SIG-M5 treated with dmso at 0.1 percent for 504 hours (cell line): ENCODE data around the gene RARRES2.
"Not testable (repeated sequence)": the region's sequence is repeated elsewhere in the genome, so short reads cannot be mapped to it uniquely, and the experiment has no call there.

Source experiments
- DNase-seq: peaks from one replicate; lab custom pipeline; 2025; ENCODE audit not compliant: unreplicated experiment; lab: John Stamatoyannopoulos, UW

RARRES2 gene

DNA sequence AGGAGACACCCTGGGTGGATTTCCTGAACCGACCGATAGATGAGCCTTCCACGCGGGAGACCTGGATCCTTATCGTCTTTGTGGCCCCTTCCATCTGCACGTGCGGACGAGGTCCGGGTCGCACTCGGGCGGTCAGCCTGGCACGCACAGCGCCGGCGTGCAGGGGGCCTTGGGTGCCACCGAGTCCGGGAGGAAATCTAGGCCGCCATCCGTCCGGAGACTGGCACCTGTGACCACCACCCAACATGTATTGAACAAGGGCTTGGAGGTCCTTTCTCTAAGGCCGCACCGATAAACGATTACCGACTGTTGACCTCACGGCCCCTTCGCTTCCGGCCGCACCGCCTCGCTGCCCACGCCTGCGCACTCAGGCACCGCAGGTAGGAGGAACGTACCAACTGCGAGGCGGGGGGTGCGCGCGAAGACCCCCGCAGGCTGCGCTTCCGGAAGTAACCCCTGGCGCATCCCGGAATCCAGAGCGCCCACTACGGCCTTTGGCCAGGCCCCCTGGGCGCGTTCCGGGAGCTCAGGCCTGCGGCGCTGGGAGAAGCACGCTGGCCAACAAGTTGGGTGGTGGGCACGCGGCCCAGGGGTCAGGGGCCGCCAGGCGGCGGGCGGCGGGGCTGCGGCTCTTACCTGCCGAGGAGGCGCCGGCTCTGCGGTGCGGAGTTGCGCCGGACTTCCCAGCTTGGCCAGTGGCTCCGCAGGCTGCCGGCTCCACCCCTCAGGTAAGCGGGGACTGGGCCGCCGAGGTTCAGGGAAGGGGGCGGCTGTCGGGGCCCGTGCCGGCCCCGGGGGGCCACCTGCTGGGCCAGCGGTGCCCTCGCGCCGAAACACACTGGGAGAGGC, 18.4 kb downstream of the RARRES2 start, which contains the start of the genes ACTR3C and LRRC61:
Gene ACTR3C (minus strand): TSS at position 713 of the 849 bp plus-strand sequence. CDS start 28,249 bp downstream, outside the sequence.
Gene LRRC61 (plus strand): TSS at position 523 of the 849 bp plus-strand sequence. CDS start 13,507 bp downstream, outside the sequence.
- DNase-seq, result no peak

- DNase-seq, result no peak
These were observed 19.2 kb downstream of the RARRES2 start for GRCh38 chr7:150322114-150322832.

GRCh38 chr7:150321788-150322113, 19.7 kb downstream of the RARRES2 start:
- no peak for DNase-seq

DNA sequence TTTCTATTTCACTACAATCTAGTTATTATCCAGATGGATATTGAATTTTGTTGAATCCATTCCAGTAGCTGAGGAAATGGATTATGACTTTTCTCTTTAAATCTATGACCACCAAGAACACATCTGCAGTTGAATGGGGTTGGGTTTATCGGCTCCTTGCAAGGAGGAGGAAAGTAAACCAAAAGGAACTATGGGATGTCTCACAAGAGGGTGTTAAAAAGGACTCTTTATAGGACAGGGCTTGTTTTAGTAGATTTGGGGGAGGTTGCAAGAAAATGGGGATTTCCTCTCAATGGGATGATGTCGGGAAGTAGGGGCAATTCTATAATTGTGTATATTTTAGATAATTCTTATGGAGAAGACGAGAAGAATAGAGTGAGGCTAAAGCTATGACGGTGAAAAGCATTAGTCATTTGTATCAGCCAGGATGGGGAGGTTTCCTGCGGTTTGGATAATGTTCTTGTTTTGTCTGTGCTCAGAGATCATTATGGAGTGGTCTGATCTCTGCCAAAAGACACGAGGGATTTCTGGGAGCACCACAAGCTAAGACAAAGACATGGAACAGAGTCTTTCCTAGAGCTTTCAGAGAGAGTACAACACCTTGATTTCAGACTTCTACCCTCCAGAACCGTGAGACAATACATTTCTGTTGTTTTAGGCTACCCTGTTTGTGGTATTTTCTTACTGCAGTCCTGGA, 23.5 kb downstream of the RARRES2 start:
- no peak for DNase-seq

DNA sequence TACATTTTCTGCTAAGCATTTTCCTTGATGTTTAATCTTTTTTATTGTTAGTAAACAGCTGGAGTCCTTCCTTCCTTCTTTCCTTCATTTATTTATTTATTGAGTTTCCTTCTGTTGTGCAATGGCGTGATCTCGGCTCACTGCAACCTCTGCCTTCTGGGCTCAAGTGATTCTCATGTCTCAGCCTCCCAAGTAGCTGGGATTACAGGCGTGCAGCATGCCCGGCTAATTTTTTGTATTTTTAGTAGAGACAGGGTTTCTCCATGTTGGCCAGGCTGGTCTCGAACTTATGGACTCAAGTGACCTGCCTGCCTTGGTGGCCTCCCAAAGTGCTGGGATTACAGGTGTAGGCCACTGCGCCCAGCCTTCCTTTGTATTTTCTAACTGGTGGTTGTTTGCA, 24.4 kb downstream of the RARRES2 start:
- not testable (repeated sequence) for DNase-seq

DNA sequence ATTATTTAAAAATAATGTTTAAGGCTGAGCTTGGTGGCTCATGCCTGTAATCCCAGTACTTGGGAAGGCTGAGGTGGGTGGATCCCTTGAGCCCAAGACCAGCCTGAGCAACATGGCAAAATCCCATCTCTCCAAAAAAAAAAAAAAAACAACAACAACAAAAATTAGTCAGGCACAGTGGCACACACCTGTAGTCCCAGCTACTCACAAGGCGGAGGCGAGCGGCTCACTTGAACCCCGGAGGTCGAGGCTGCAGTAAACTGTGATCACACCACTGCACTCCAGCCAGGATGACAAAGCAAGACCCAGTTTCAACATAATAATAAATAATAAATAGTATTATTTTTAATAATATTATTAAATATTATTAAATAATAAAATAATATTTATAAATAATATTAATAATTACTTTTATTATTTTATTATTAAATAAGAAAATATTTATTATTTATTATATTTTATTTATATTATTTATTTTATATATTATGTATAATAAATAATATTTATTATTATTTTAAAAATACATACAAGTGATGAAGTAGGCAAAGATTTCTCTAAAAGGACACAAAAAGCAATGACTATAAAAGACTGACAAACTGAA, 26.7 kb downstream of the RARRES2 start:
- no peak for DNase-seq

- DNase-seq, result no peak
These were observed 27.6 kb downstream of the RARRES2 start for GRCh38 chr7:150313870-150314269.

DNA sequence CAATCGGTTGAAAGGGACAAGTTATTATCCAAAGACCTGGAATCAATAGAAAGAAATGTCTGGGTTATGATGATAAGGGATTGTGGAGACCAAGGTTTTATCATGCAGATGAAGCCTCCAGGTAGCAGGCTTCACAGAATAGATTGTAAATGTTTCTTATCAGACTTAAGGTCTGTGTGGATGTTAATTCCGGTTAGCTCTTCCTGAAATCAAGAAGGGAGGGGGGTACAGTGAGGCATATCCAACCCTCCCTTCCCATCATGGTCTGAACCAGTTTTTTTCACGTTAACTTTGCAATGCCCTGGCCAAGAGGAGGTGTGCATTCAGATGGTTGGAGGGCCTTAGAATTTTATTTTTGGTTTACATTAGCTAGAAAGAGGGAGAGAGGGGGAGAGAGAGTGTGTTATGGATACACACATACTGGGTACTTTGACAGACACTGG, 28.0 kb downstream of the RARRES2 start:
- DNase-seq, result no peak

DNA sequence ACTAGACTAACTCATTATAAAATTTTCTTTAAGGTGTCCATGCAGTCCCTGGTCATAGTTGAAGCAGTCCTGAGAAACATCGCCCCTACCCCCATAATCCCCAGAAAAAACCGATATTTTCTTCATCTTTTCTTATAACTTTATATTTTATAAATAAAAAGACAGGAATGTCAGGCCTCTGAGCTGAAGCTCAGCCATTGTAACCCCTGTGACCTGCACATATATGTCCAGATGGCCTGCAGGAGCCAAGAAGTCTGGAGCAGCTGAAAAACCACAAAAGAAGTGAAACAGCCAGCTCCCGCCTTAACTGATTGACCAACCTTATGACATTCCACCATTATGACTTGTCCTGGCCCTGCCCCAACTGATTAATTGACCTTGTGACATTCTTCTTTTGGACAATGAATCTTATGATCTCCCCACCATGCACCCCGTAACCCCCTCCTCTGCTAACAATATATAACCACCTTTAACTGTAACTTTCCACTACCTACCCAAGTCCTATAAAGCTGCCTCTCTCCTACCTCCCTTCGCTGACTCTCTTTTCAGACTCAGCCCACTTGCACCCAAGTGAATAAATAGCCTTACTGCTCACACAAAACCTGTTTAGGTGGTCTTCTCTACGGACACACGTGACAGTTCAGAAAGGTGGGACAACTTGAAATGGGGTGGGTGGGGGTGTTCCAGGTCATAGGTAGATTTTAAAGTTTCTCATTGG, 28.6 kb downstream of the RARRES2 start:
- not testable (repeated sequence) for DNase-seq

GRCh38 chr7:150311711-150312110, 29.7 kb downstream of the RARRES2 start:
- DNase-seq, result no peak

DNA sequence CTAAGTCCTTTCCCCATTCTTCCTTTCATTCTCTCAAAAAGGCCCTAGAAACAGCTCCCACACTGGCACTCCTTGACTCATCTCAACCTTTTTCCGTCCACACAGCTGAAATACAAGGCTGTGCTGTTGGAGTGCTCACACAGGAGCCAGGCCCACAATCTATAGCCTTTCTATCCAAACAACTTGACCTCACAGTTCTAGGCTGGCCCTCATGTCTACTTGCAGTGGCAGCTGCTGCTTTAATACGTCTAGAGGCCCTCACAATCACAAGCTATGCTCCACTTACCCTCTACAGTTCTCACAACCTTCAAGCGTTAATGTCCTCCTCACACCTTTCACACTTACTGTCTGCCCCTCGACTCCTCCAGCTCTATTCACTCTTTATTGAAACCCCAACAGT, 30.3 kb downstream of the RARRES2 start:
- no peak for DNase-seq

DNA sequence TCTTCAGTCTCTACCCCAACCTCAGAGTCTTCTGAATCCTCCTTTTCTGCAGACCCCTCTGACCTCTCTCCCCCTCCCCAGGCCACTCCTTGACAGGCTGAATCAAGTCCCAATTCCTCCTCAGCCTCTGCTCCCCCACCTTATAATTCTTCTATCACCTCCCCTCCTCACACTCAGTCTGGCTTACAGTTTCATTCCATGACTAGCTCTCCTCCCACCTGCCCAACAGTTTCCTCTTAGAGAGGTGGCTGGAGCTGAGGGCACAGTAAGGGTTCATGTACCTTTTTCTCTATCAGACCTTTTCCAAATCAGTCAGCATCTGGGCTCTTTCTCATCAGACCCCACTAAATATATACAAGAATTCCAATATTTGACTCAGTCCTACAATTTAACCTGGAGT, 32.9 kb downstream of the RARRES2 start:
- DNase-seq, result no peak

DNA sequence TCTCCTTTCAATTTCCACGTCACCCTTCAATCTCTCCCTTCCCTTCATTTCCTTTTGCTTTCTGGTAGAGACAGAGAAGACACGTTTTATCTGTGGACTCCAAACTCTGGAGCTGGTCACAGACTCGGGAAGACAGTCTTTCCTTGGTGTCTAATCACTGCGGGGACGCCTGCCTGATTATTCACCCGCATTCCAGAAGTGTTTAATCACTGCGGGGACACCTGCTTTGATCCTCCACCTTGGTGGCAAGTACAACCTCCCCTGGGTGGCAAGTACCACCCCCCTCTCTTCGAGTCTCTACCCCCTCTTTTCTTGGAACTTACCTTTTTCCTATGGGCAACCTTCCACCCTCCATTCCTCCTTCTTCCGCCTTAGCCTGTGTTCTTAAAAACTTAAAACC, 33.5 kb downstream of the RARRES2 start:
- no peak for DNase-seq

DNA sequence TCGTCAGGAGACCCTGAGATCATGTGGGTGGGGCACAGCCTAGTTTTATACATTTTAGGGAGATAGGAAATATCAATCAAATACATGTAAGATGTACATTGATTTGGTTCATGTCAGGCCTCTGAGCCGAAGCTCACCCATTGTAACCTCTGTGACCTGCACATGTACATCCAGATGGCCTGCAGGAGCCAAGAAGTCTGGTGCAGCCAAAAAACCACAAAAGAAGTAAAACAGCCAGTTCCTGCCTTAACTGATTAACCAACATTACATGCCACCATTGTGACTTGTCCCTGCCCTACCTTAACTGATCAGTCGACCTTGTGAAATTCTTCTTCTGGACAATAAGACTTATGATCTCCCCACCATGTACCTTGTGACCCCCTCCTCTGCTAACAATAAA, 34.3 kb downstream of the RARRES2 start:
- no peak for DNase-seq

DNA sequence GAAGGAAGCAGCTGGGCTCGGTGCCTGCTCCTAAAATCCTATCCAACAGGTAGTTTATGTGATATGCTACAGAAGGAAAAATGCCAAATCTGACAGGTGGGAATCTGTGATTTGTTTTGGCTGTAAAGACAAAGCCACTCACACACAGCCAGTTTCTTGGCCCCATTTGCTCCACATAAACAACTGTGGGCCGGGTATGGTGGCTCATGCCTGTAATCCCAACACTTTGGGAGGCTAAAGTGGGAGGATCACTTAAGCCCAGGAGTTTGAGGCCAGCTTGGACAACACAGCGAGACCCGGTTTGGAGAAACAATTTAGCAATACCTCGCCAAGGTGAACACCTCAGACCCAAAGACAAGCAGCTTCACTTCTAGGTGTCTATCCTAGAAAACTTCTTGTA, 35.1 kb downstream of the RARRES2 start:
- not testable (repeated sequence) for DNase-seq

DNA sequence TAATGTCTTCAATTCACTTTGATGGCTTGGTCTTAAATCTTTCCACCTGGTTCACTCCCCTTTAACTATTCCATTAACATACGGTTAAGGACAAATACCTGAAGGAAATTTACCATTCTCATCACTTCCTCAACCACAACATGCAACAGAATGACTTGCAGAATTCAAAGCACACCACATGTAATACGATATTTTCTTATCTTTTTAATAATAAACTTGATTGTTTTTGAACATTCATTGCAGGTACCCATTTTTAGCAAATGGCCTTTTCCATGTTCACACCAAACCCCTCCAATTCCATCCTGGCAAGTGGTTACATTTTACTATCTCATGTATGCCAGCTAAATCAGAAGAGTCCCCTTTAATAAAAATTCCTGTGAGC, 35.5 kb downstream of the RARRES2 start:
- DNase-seq, result not testable (repeated sequence)

DNA sequence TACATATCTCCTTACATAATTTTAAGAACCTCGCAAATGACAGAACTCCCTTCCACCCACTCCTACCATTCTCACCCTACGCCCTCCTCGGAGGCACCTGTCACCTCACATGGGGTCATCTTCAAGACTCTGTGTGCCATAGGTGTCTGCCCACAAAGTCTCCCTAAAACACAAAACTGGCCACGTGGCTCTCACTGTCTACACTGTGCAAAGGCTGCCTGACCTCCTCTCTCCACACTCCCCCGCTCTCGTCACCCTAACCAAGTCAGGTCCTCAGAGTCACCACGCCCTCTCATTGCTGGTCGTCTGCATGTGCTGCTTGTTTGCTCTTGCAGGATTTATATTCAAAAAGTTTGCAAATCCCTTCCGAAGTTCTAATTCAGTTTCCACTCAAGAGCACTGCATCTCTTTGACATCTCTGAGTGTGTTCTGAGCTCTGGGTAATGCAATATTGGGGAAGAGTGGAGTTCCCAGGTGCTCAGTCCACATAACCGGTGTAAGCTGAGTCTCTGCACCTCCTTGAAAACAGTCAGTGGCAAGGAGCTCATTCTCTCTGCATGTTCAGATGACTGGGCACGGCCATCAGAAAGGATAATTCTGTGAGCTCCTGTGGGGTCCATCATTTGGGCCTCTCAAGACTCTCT, 36.0 kb downstream of the RARRES2 start:
- not testable (repeated sequence) for DNase-seq

DNA sequence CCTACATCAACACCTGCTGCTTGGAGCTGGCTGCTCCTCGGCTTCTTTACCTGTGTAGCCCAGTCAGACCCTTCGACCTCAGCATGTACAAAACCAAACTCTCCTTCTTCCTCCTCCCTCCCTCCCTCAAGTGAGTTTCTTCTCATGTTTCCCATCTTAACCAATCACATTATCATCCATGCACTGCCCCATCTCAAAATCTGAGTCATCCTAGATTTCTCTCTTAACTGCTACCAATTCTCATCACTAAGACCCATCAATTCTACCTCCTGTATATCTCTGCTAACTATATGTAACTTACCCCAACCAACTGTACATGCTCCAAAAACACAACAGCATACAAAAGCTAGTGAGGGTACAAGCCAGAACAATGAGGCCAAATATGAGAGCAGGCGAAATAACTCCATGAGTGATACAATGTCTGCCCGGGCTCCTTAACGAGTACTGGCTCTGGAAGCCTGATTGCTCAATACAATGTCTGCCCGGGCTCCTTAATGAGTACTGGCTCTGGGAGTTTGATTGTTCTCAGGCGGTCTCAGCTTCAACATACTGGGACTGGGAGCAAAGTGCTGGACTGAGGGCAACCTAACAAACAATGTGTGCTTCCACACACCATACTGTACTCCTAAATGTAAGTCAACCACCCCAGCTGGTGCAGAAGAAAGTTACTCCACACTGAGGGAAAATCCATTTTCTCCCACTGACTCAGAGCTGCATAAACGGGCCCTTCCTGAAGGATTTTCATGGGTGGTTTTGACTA, 36.8 kb downstream of the RARRES2 start:
- not testable (repeated sequence) for DNase-seq

- DNase-seq, result not testable (repeated sequence)
These were observed 38.5 kb downstream of the RARRES2 start for GRCh38 chr7:150302908-150303310.
